ENCODE data around the gene IGF2R.

IGF2R gene

DNA sequence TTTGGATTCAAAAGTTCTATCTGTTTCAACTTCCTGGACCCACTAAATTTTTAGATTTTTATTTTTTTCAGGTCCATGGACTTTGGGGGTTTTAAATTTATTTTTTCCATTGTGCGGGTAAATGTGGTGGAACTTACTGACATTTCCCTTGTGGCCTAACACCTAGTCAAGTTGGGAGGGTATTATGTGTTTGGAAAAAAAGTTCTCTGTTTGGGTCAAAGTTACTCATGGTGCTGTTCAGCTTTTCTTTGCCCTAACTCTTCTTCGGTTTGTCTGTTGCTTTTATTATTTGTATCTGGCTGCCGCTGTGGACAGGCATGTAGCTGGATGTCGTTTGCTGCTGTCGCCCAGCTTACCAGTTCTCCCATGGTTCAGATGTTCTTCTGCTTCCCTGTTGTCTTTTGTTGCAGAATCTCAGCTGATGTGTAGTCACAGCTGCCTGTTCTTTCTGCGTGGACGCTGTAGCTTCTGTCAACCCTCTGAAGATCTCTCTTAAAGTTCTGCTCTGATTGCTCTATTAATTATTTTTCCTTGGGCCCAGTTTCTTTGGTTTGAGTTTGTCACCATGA is 7.9 kb downstream of the IGF2R start:
- no peak for DNase-seq

DNA sequence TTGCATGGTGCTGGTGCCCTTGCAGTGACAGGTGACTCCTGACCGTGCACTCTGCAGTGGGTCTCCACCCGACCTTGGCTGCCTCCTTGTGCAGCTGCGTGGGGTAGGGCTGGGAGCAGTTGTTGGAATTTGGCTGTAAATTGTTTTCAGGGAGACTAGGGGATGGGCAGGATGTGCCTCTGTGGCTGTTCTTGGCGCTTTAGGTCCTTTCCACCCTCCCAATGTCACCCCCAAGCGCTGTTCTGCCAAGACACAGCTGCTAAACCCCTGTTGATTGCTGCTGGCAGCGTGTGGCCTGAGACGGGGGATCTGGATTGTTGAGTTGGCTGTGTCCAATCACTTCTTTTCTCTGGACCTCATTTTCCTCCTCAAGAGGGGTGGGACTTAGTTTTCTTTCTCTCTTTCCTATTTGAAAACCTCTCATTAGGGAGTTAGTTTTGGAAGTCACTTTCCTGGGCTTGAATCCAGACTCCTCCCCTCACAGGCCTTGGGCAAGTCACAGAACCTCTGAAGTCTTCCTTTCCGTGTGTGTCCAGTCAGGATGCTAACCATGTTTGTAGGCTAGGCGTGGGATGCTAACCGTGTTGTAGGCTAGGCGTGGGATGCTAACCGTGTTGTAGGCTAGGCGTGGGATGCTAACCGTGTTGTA is 8.5 kb downstream of the IGF2R start:
- no peak for DNase-seq

GRCh38 chr6:159977904-159978268 is 9.0 kb downstream of the IGF2R start:
- DNase-seq: no peak

- peak; percentile 59 for DNase-seq
Measured at GRCh38 chr6:159978291-159979135, 9.6 kb downstream of the IGF2R start.

DNA sequence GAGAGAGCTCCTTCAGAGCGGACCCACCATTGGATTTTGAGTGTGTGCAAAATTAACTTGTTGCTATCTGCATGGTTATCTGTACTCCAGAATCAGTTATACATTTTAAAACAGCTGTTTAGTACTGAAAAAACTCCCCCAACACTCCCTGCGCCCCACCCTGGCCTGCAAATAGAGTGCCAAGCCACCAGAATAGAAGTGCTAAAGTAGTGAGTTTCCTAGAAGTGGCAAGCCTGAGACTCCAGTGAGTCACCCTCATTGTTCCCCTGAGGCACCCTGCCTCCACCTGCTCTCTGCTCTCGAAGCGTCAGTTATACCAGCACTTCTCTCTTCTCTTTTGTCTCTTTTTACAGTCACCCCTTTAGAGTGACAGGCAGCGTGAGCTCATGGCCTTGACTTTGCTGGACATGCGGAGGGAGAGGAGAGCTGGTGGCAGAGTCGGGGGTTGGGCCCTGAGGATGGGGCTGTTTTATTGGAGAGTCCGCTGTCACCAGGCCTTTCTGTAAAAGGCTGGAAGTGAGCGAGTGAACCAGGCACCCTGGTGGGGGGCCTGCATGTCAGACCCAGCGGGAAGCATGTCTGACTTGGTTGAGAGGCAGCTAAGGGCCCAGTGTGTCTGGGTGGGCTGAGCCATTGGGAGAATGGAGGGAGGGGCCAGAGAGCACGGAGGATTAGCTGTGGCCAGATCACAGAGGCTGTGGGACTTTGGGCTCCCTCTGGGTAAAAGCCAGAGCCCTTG is 10.4 kb downstream of the IGF2R start:
- peak; percentile 95 for DNase-seq

DNA sequence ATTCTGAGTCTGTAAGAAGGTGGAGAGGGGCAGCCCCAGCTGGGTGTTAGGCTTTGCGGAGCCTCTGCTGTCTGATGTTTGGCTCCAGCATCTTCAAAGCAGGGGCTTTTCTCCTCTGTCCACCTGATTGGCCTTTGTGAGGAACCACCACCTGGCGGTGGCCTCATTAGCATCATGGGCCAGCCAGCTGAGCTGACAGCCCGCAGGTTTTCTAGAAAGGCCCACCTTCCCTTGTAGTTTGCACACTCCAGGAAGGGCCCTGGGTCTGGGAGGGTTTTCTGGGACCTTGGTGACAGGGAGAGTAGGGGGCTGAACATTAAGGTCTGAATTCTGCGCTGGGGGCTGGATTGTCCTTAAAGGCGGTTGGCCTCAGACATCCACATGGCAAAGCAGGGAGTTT is 11.6 kb downstream of the IGF2R start:
- DNase-seq: no peak

DNA sequence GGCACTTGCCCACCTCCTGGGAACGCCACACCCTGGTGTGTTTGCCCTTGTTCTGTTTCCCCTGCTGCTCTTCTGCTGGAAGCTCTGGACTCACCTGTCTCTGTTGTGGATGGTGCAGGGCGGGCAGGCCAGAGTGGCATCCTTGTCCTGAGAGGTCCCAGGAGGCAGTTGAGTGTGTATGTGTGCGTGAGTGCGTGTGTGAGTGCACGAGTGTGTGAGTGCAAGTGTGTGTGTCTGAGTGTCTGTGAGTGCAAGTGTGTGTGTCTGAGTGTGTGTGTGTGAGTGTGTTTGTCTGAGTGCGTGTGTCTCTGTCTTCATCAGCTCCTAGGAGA is 12.2 kb downstream of the IGF2R start:
- DNase-seq: no peak

DNA sequence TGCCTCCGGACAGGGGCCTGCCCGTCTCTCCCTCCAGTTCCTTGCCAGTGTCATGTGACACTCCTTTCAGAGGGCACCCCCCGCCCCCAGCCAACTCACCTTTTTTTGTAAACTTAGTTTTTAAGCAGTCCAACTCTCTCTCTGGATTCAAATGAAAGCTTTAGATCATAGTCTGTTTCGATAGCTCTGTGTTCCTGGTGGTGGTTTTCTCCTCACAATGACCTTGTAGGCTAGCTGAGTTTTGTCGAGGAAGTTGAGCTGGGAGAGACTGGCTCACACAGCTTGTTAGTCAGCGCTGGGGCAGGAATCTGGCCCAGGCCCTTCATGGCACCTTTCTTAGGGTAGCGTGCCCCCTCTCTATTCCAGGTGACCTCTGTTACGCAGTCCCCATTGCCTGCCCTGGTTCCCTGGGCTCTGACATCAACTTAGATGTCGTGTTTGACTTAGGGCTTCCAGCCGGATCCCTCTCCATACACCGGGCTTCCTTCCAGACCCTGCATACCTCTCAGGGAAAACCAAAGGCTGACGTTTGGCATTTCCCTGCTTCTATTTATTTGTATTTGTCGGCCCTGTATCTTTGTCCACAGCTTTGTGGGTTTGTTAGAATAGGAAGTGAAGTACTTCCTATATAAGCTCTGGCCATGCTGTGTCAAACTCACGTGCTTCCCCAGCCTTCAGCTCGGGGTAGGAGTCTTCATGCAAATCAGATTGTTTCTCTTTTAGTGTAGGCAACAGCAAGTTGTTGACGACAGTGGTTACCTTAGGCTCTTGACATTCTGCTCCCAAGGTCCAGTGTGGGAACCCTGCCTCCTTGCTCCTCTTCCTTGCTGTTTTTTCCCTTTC is 12.7 kb downstream of the IGF2R start:
- DNase-seq: peak; percentile 84

DNA sequence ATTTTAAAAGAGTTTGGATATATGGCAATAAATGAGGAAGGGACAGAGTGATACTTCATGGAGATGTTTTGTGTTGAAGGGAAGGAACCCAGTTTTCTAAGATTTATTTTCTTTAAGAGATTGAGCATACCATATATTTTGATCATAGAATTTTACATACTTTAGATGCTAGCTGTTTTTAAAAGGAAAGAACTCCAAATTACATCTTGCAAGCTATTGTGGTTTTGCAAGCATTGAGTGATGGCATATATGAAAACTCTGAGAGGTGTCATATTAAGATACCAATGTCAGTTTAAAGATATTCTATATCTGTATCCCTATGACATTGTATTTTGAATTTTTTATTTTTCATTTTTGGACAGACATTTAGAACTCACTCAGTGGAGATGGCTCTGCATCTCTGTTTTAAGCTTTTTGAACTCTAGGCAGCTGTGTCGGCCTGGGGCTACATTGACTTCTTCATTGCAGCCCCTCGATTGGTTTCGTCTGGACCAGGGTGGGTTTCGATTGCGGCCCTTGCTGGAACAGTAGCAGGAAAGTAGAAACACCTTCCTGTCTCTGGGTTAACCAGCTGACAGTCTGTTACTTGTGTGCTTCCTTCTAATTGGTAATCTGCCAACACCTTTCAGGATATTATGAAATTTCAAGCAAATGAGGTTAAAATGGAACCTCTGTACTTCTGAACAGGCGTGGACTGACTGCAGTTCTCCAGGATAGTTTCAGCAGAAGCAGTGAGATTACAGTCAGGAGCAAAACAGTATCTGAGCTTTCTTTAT is 14.0 kb downstream of the IGF2R start:
- DNase-seq: peak; percentile 73

GRCh38 chr6:159983641-159984080 is 14.8 kb downstream of the IGF2R start:
- peak; percentile 95 for DNase-seq

DNA sequence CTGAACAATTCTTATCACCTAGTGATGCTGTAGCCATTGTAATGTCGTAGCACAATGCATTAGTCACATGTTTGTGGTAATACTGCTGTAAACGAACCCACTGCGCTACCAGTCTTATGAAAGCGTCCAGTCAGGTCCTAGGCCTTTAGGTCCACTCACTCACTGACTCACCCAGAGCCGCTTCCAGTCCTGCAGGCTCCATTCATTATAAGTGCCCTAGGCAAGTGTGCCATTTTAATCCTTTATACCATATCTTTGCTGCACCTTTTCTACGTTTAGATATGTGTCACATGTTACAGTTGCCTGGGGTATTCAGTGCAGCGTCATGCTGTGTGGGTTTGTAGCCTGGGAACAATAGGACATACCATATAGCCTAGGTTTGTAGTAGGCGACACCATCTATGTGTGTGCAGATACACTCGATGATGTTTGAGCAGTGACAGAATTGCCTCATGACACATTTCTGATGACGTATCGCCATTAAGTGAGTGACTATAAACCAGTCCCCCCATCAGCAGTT is 15.4 kb downstream of the IGF2R start:
- DNase-seq: peak; percentile 66

GRCh38 chr6:159985296-159985945 is 16.5 kb downstream of the IGF2R start:
- DNase-seq: no peak

GRCh38 chr6:159988983-159989454 is 20.1 kb downstream of the IGF2R start:
- DNase-seq: peak; percentile 65

DNA sequence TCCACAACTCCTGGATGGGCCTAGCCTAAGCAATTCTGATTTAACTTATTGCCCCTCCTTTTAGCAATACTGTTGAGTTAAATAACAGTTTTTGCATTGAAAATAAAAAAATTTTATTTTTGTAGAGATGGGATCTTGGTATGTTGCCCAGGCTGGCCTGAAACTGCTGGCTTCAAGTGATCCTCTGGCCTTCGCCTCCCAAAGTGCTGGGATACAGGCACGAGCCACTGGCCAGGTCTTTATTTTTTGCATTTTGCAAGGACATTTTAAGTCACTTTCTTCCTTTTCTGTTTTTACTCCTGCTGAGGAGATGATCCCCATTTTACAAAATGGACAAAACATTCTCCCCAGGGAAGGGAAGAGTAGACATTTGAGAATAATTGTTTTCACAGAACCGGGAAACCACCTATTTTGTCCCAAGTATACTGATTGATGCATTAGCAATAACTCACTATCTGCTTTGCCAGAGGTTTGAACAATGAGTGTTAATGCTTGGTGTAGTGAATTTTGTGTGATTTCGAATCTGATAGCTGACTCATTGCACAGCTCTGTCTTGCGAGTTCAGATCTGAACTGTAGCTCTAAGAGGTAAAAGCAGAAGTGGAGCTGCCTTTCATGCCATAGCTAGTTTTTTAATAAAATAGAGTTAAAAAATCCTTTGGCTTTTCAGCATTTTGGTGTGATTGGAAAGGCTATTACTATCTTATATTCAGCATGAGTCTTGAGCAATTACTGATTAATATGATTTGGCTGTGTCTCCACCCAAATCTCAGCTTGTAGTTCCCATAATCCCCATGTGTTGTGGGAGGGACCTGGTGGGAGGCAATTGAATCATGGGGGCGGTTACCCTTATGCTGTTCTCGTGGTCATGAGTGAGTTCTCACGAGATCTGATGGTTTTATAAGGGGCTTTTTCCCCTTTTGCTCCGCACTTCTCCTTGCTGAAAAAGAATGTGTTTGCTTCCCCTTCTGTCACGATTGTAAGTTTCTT is 20.9 kb downstream of the IGF2R start:
- DNase-seq: peak; percentile 79

GRCh38 chr6:159992366-159992765 is 23.5 kb downstream of the IGF2R start:
- DNase-seq: no peak

DNA sequence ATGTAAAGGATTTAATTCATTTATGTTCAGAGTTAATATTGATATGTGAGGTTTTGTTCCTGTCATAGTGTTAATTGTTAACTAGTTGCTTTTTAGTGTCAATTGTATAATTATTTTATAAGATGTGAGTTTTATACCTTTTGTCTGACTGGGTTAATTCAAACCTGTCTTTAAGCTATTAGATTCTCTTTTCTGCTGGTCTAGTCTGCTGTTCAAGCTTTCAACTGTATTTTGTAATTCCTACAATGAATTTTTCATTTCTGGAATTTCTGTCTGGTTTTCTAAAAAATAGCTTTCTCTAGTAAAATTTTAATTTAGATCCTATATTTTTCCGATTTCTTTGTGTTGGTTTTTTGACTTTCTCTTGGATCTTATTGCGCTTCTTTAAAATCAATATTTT is 26.5 kb downstream of the IGF2R start:
- DNase-seq: no peak

DNA sequence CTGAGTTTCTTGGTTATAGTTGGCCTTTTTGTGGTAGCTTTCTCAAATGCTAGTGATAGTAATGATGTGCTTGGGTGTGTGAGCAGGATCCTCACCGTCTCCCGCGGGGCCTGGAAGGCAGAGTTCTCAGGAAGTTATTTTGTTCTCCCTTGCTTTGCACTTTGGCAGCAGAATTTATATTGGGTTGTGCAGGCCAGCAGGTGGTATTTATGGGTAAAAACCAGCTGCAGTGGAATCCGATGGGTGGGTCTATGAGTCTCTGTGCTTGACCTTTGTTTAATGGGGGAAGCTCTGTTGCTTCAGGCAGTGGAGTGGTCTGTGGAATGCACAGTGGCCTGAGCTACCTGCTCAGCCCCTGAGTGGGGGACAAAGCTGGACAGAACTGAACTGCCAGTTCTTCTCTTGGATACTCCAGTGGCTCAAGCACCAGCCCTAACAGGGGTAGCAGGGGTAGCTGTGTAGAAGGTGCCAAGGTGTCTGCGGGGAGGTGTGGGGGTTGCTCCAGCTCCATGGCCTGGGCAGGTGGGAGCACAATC is 27.3 kb downstream of the IGF2R start:
- DNase-seq: no peak

- no peak for DNase-seq
Measured at GRCh38 chr6:159996626-159997497, 28.0 kb downstream of the IGF2R start.

Measured in MV-4-11 (cell line).